NCI-H1105 treated with DMSO at 0.1 percent for 48 hours (cell line): Measurements from ENCODE around the gene CLPSL1.
A peak's percentile ranks its signal among the peaks of the same experiment; 100 is the strongest.

Experiments
- DNase-seq: peaks from one replicate; lab custom pipeline; 2025; lab: John Stamatoyannopoulos, UW

The CLPSL1 gene

GRCh38 chr6:35797837-35798526 lies 17.2 kb downstream of the CLPSL1 start:
- no peak for DNase-seq

DNA sequence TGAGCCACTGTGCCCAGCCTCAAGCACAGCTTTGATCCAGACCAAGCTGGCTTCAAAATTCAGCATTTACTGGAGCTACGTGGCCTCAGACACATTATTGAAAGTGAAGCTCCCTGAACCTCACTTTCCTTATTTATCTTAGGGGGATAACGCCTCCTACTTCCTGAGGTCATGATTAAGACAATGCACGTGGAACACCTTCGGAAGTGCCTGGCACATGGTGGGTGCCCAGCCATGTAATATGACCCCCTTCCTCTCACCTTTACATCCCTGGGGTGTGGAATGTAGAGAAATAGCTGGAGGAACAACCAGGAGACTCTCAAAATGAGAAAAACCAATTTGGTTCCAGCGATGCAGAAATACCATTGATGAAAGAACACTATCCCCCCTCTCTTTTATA lies 17.9 kb downstream of the CLPSL1 start:
- no peak for DNase-seq

DNA sequence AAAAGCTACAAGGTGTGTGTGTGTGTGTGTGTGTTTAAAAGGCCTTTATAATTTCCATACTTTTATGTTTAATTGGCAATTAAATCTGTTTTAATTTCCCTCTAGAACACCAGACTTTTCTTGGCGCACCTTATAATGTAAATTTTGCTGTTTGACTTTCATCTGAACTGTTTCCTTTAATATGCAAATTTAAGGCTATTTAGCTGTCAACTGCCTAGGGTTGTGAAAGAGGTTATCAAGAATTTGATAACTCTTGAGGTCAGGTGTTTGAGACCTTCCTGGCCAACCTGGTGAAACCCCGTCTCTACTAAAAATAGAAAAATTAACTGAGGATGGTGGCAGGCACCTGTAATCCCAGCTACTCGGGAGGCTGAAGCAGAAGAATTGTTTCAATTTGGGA lies 20.3 kb downstream of the CLPSL1 start:
- no peak for DNase-seq

DNA sequence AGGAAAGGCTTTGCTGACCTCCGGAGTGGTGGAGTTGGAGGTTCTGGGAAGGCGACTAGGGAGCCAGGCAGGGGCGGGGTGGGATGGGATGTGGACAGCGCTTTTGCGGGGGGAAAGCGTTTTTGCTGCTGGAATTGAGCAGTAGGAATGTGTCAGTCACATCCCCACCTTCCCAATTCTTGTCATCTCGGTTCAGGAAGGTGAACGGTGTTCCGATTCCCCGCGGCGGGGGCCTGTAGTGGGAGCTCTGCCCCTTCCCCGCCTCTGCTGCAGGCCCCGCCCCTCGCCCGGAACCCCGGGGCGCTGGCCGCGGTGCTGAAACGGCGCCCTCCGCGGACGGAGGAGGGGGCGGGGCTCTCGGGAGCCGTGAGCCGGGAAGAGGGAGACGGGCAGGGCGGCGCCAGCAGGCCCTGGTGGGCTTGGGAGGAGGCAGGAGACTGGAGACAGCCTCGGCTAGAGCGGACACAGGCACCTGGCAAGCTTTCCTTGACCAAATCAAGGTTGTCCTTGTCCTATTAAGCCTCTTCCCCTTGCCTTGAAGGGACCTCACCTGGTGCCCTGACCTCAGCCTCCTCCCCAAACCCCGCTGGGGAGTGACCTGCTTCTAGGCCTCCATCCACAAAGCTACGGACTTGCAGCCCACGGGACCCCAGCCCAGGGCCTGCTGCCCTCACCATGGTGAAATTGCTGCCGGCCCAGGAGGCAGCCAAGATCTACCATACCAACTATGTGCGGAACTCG lies 24.3 kb downstream of the CLPSL1 start, which contains the start of gene LHFPL5:
Gene LHFPL5, plus strand, starts transcription at position 357 of the 741 bp plus-strand sequence. Its CDS starts 319 bp downstream, at position 676.
- peak; percentile 77 for DNase-seq

- peak; percentile 98 for DNase-seq
These were observed 27.9 kb downstream of the CLPSL1 start for GRCh38 chr6:35808688-35809087.

- no peak for DNase-seq
These were observed 29.0 kb downstream of the CLPSL1 start for GRCh38 chr6:35809809-35810208.

DNA sequence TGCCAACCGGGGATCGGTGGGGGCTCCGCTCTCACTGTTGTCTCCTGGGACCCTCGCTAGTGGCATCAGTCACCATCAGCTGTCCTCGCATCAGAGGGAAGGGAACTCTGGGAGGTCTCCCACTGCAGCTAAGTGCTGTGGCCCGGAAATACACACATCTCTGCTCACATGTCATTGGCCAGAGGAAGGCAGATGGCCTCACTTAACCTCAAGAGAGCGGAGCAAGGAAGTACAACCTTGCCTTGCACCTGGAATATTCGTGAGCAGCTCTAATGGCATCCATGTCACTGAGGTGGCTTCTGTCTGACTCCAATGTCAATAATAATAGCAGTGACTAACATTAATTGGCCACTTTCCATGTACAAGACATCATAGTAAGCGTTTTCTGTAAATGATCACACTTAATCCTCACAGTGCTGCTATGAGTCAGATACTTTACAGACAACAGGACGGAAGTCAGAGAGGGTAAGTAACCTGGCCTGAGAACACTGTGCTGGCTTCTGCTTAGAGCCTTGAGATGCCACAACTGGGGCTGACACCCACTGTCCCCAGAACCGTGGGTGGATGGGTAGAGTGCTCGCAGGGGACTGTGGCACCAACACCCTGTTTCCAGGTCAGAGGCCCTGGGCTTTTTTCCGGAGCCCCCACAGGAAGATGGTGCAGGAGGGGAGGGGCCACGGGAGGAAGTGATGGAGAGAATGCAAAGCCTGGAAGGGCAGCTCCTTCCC lies 30.3 kb downstream of the CLPSL1 start:
- no peak for DNase-seq

GRCh38 chr6:35811699-35811995 lies 30.8 kb downstream of the CLPSL1 start:
- no peak for DNase-seq

- DNase-seq: no peak
These were observed 36.7 kb downstream of the CLPSL1 start for GRCh38 chr6:35817515-35817914.

DNA sequence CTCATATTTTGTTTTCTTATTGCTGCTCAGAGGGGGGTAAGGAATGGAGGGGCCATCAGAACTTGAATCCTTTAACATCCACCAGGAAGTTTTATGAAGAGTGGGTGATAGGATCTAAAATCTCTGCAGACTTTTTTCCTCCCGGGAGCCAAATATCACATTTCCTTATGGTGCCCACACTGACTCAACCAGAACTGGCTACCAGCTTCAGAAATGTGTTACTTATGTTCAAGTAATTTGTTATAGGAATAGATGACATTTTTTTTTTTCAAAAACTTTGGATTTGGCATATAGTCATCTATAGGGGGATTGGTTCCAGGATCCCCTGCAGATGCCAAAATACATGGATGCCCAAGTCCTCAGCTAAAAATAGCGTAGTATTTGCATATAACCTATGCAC lies 42.8 kb downstream of the CLPSL1 start:
- DNase-seq: no peak

DNA sequence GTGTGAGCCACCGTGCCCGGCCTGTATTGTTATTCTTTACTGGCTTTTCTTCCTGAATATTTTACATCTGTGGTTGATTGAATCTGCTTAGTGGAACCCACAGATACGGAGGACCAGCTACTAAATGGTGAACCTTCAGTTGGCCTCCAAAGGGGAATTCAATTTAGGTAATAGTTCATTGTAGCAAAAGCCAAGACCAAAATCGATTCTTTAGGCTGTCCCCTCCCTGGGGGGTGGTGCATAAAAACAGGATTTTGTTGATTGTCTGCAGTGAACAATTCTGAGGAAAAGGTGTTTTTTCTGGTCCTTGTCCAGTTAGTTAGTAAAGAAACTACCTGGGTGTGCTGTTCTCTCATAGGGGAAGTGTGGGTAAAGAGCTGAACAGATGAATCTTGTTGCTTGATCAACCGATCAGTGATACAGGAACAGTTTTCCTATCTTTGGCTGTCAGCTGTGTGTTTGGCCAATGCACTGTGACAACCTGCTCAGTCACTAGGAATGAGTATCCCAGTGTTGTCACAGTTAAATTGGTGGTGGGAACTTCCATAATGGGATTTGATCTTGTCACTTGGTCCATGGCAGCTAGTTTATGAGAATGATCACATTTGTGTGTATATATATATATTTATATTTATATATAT lies 43.9 kb downstream of the CLPSL1 start:
- DNase-seq: no peak

GRCh38 chr6:35829306-35829705 lies 48.5 kb downstream of the CLPSL1 start:
- DNase-seq: no peak

DNA sequence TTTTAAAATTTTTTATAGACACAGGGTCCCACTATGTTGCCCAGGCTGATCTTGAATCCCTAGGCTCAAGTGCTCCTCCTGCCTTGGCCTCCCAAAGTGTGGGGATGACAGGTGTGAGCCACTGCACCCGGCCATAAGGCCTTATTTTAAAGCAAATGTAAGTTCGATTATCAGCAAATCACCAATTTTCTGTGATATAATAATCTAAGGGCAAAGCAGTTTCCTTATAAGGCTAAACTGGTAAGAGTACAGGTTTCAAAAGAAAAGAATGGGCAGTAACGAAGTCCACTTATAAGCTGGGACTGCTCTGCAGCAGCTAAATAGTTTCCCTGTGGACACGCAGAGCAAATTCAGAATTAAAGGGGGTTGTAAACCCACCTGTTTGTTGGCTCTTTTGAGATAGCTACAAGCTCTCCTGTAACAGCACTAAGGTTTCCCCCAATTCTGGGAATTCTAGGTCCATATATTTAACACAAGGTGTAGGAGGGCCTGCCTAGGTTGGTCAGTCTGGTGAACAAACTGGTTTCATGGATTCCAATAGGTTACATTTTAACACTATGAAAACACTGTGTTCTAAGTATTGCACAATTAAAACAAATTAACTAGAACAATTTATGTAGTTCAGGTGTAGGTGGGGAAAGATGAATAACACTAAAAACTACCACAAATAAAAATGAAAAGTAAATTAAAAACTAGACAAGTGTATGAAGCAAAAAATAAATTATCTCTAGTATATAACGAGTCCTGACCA lies 50.6 kb downstream of the CLPSL1 start:
- no peak for DNase-seq

DNA sequence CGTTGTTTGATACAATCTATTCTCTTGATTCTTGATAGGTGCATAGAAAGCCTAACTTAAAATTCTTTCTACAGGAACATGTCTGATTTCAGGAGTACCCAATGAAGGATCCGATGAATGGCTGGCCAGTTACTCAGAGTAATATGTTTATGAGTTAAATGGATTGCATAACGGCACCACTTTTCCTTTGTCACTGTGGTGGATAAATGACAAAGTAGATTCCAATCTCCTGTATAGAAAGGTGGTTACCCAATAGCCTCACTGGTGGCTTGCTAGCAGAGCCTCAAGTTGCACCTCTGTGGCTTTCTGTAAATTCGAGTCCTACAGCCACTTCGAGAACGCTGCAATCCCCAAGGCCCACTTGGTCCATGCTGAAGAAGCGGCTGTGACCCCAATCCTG lies 52.7 kb downstream of the CLPSL1 start:
- no peak for DNase-seq
